HK-2 (cell line): ENCODE measurements around the gene PRMT1.
"Not testable (repeated sequence)": the region's sequence is repeated elsewhere in the genome, so short reads cannot be mapped to it uniquely, and the experiment has no call there.

Source experiments
- DNase-seq: peaks from one replicate; pipeline ENCODE4 v3.0.0-alpha.2; 2018; ENCODE audit not compliant: unreplicated experiment

PRMT1 gene

DNA sequence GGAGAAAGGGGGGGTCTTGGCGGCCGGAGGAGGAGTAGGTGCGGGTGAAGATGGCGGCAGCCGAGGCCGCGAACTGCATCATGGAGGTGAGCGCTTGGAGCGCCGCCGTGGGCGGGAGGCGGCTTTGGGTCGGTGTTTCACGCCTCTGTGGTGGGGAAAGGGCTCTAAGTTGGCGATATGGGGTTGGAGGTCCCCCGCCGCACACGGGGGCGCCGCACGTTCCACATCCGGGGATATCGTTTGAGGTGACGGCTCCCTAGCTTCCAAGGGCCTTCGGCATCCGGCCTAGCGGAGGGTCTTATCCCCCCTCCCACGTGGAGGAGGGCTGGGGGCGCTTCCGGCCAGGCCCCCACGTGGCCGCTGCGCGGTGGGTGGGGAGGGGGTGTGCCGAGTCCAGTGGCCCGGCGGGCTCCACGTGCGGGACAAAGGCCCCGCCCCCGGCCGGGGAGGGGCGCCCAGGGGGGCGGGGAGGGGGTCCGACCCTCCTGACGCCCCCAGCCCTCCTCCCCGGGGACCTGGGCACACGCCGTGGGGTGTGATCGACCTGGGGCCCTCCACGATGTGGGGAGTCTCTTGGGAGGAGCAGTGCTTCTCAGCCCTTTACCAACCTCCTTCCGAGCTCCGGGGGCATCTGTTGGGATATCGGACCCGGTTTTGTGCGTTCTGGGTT is at the start of gene PRMT1:
Gene PRMT1 (plus strand): TSS at position 41 of the 670 bp plus-strand sequence. CDS start 10 bp downstream, at position 51.
- no peak for DNase-seq

DNA sequence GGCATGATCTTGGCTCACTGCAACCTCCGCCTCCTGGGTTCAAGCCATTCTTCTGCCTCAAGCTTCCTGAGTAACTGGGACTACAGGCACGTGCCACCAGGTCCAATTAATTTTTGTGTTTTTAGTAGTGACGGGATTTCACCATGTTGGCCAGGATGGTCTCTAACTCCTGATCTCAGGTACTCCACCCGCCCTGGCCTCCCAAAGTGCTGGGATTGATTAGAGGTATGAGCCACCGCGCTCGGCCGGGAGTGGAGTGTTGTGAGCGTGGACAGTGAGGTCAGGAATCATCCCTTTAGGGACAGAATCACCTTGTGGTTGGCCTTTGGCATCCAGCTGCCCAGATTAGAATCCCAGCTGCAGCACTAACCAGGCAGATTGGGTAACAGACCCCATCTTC is 47.4 kb upstream of the PRMT1 start:
- DNase-seq: no peak

DNA sequence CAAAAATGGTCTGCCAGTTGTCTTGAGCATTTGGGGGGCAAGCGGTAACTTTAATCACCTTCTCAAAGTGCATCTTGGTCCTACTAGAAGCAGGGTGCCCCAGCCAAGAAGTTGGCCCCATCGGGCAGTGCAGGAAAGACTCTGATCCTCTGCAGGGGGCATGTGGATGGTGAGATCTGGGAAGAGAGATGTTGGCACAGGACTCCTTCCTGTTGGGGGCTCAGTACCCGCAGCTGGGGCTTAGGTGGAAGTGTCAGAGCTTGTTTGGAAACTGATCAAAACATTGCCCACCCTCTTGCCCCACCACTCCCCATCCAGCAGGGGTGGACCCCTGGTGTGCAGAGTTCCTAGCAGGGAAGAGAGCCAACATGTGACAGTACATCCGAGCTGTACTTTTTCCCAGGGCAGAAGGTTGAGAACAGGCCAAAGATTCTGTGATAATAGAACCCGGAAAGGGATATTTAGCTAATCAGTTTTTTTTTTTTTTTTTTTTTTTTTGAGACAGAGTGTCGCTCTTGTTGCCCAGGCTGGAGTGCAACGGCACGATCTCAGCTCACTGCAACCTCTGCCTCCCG is 46.0 kb upstream of the PRMT1 start:
- no peak for DNase-seq

DNA sequence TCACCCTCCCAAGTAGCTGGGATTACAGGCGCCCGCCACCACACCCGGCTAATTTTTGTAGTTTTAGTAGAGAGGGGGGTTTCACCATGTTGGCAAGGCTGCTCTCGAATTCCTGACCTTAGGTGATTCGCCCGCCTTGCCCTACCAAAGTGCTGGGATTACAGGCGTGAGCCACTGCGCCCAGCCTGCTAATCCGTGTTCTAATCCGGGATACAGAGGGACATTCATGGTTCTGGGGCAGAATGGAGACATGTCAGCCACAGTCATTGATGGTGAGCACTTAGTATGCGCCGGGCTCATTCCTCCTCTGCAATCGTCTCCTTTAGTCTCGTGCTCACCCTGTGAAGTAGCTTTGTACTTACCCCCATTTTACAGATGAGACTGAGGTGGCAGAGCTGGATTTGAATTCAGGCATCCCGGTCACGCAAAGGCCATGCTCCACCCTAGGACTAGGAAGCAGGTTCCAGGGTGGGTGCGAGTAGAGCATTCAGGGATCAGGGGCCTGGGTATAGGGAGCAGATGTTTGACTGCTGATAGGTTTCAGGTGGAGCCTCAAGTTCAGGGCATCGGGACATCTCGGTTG is 45.4 kb upstream of the PRMT1 start:
- no peak for DNase-seq

DNA sequence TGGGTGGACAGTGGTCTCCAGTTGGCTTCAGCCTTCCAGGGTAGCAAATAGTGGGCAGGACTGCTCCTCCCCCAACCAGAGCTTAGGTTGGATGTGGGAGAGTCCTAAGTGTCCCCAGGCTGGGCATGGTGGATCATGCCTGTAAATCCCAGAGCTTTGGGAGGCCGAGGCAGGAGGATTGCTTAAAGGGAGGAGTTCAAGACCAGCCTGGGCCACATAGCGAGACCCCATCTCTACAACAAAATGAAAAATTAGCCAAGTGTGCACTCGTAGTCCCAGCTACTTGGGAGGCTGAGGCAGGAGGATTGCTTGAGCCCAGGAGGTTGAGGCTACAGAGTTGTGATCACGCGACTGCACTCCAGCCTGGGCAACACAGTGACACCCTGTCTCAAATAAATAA is 44.5 kb upstream of the PRMT1 start:
- no peak for DNase-seq

DNA sequence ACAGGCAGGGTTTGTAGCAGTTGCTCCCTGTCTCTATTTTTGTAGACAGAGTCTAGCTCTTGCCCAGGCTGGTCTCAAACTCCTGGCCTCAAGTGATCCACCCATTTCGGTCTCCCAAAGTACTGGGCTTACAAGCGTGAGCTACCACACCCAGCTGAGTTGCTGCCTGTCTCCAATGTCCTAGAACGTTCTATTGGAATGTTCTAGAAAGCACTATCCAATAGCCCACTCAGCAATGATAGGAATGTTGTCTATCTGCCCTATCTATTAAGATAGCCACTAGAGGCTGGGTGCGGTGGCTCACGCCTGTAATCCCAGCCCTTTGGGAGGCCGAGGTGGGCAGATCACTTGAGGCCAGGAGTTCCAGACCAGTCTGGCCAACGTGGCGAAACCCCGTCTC is 43.8 kb upstream of the PRMT1 start:
- not testable (repeated sequence) for DNase-seq

DNA sequence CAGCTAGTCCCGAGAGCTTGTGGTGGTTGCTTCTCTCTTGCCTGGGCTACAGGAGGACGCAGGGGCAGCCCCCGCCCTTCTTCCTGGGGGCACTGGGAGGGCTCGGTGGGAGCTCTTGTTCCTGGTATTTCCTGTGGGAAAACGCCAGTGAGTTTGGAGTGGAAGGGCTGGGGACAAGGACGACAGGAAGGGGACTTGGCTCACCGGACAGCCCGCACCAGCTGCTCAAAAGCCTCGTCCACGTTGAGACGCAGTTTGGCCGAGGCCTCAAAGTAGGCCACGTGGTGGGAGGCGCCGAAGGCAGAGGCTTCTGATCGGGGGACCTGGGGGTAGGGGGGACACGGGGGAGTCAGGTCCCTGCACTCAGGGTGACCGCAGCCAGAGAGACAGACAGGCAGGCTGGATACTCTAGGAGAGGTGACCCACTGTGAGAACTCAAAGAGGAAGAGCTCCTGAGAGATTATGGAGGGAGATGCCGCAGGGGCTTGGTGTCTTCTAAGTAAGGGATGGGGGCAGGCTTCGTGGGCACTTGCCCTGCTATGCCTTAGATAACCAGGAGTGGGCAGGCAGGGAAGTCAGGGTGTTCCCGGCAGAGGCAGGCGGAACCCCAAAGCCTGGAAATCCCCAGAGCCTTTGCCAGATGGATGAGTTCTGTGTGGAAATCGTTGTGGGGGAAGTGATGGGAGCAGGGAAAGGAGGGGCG is 41.4 kb upstream of the PRMT1 start:
- no peak for DNase-seq

DNA sequence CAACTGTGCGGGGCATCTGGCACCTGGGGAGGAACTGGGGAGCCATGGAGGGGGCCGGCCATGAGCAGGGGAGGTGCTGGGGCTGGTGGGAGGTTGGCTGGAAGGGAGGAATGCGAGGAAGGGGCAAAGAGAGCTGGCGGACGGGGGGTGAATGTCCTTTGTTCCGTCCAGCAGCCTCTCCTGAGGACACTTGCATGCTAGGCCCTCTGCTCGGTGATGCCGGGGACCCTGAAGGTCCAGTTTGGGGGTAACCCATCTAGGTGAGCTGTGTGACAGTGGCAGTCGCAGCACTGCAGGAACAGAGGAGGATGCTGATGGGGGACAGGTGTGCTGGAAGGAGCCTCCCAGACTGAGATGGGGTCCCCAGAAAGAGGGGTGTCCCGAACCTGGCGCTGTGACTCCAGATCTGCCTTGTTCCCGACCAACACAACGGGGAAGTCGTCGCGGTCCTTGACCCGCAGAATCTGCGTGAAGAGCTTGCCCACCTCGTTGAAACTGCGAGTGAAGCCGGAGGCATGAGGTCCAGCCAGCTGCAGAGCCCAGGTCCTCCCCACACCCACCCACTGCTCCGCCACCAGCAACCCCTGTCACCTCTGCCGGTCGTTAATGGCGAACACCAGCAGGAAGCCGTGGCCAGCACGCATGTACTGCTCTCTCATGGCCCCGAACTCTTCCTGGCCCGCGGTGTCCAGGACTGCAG is 40.7 kb upstream of the PRMT1 start:
- DNase-seq: no peak

DNA sequence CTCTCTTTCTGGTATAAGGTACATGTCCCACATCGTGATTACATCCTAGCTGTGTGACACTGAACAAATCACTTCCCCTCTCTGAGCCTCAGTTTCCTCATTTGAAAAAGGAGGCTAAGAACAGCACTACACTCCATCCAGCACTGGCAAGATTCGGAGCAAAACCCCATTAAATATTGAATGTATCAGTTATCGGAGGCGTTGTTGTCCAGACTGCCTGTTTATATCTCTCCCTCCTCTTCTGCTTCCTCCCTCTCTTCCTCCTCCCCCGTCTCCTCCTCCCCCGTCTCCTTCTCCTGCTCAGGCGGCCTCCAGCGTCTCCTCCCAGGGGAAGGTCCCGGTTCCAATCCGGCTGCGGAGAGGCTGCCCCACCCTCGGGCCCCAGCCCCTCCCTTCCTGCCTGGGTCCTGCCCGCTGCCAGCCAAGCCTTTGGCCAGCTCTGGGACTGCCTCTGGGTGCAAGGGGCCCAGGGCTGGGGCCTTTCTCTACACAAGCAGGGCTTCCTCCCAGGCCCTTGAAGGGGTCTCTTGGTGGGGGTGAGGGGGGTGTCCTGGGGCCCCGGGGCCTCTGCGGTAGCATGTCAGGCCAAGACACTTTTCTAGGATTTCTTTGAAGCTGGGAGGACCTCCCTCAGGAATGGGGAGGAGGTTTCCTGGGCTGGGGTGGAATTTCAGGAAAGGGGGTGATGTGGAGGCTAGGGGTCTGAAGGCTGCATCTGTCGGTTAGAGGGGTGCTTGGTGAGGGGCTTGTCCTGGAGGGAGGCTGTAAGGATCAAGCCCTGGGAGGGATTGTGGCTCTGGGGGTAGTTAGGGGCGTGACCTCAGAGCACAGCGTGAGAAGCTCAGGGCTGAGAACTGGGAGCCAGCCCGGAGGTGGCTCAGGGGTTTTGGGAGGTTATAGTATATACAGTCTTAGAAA is 39.0 kb upstream of the PRMT1 start:
- peak; percentile 88 for DNase-seq

DNA sequence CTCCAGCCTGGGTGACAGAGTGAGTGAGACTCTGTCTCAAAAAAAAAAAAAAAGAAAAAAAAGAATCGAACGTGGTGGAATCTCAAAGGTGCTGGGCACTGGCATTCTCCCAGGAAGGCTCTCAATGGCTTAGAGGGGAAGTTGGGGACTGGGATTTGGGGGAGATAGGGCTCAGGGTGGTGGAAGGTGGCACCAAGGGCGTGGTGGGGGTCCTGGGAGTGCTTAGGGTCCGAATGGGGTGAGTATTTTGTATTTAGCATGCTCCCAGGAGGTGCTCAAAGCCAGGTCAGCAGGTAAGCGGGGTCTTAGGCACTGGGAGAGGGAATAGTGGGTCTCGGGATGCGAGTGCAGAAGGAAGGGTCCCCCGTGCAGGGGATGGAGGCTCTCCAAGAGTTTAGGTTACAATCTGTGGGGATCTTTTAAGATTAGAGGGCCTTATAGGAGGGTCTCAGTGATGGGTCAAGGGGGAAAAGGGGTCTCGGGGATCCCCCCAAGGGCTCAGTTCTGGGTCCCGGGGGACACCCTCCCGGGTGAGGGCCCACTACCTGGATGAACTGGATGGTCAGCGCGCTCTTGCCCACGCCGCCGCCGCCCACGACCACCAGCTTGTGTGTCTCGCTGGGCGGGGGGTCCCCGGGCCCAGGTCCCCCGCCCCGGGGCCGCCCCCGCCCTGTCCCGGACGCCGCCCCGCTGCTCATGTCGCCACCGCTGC is 37.5 kb upstream of the PRMT1 start:
- DNase-seq: no peak

DNA sequence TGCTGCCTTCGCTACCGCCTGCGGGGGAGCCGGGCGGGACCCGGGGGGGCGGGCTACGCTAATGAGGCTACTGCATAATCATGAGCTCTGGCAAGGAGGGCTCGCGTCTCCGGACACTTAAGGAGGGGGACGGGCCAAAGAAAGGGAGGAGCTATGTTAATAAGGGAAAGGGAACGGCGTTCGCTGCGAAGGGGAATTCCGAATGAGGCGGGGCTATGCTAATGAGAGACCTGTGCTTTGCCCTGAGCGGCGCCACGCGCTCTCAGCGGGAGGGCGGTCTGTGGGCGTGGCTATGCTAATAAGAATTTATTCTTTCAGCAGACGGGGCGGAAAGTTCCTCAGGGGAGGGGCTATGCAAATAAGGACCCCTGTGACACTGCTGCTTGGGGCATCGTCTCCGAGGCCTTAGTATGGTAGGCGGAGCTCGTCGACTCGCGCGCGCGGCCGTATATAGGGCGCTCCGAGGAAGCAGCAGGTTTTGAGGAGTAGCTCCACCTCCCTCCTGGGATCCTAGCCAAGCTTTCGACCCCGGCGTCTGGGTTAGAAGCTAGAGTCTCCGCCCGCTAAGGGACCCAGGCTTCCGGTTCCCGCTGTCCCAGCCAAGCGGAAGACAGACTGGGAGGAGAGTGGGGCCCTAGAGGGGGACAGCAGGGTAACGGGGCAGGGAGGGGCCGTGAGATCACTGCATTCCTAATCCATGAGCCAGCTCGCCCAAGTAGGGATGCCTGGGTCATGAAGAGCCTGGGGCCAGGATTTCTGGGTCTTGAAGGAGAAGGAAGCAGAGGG is 36.8 kb upstream of the PRMT1 start, which contains the start of gene RRAS:
Gene RRAS (minus strand): TSS at position 31 of the 786 bp plus-strand sequence. CDS start 45 bp downstream, outside the sequence.
- peak; percentile 99 for DNase-seq

DNA sequence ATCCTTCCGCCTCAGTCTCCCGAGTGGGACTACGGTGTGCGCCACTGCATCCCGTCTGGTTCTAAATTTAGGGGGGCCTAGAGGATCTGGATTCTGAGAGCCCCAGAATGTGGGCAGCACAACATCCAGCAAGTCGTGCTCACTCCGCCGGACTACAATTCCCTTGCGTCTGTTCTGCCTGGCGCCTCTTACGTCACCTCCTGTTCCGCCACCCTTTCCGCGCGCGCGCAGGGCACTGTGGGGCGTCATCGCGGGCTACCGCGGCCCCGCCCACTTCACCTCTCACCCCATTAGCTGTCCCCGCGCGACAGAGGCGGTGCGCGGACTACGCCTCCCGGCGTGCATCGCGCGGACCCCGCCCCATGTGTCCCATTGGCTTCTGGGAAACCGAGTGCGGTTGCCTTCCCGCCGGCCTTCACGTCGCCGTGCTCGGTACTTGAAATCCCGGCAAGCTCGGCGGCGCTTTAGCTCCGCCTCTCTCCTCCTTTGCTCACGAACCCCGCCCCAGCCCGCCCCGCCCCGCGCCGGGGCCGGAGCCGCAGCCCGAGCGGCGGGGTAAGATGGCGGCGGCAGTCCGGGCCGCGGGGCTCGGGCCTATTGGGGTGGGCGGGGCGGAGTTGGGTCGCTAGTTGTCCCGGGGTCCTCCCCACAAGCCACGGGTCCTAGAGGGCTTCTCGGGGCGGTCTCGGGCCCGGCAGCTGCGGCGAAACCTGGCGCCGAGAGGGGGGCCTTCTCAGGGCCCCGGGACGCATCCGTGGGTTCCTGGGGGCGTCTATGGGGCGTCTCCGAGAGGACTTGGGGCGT is 35.2 kb upstream of the PRMT1 start, which contains the start of gene SCAF1:
Gene SCAF1 (plus strand): TSS at position 522 of the 804 bp plus-strand sequence. CDS start 2,818 bp downstream, outside the sequence.
- DNase-seq: peak; percentile 99

DNA sequence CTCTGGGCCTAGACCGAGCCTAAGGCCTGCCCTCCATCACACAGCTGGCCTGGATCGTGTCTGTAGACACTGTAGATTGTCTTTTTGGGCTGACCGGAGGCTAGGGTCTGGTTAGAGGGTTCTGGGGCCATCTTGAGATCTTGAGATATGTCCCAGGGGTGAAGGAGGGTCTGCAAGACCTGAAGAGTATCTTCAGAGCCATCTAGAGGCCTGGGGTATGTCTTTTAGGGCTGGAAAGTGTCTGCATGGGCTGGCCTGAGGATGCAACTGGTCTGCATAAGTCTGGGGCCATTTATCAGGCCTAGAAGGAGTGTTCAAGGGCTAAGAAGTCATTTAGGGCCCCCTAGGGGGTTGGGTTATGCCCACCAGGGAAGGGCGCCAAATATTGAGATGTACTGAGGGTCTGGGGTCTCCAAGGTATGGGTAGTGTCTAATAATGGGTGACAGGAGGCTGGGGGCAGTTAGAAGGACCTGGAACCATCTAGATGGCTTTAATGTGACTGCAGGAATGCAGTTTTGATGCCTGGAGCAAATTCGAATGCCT is 34.5 kb upstream of the PRMT1 start:
- no peak for DNase-seq

DNA sequence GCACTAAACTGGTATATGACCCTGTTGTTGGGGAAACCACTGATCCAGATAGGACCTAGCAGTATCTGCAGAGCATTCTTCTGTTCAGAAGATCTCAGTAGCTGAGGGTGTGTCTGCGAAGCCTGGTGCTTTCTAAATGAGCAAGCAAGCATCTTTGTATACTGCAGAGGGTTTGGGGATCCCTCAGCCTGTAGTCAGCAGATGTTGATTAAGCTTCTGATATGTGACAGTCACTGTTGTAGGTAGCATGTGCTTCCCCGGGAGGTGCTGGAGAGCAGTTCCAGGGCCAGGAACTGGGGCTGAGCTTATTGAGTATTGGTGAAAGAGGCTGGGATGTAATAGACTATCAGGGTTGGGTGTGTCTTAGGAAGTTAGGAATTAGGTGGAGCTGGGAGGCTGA is 33.6 kb upstream of the PRMT1 start:
- no peak for DNase-seq

DNA sequence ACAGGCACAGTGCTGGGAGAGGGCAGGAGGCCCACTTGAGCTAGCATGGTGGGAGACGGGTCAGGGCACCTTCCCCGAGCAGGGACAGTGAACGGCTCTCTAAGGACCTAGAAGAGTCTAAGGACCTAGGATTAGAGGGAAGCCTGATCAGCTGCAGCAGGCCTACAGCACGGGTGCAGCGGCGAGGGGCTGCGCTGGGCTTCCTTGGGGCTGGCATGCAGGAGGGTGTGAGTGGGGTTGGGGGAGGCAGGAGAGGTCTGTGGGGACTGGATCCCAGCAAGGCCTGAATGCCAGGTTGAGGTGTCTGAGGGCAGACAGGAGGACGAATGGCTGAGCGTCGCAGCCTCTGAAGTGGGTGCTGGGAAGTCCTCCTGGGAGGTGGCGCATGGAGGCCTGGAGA is 31.5 kb upstream of the PRMT1 start:
- DNase-seq: no peak

DNA sequence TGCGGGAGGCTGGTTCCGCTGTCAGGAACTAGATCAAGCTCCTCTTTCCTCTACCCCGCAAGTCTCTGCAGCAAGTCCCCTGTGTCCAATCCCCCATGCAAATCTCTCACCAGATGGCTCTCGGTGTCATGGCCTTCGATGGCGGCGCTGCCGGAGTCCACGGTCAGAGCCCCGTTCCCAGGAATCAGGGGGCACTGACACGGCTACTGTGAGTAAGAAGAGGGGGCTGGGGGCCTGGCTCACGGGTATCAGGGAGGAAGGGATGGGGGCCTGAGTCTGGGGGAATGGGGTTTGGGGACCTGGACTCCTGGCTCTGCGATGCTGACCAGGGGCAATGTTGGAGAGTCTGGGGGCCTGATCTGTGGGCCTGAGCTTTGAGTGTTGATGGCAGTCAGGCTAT is 31.1 kb upstream of the PRMT1 start:
- no peak for DNase-seq

DNA sequence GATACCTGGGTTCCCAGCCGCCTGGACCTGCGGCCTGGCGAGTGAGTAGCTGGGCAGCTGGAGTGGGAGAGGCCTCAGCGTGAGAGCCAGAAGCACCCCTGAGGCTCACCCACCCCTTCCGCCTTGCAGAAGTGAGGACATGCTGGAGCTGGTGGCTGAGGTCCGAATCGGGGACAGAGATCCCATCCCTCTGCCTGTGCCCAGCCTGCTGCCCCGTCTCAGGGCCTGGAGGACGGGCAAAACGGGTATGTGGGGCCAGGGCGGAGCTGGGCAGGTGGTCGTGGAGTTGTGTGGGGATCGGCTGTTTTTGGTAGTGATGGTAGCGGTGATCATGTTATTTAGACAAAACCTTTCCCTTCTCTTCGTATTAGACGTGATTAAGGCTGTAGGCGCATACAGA is 30.5 kb upstream of the PRMT1 start:
- no peak for DNase-seq
